Fibroblast of lung (primary cell): ENCODE data around the gene DIAPH1.

Experiments used
- CTCF ChIP-seq, 2 donors: IDR thresholded peaks in 1 of 2; conservative IDR thresholded peaks in 1 of 2; 1 replicate in 1 of 2; 2 replicates in 1 of 2; pipeline ENCODE4 v1.5.1; 2011 to 2012; ENCODE audit warnings: low read length in 2 of 2, control low read depth in 1 of 2, inconsistent platforms in 1 of 2, low read depth in 1 of 2, mild to moderate bottlenecking in 1 of 2
- EZH2 ChIP-seq: IDR thresholded peaks from 2 replicates; pipeline ENCODE4 v1.5.1; 2012; ENCODE audit warnings: low read length, control low read depth, mild to moderate bottlenecking; ENCODE audit errors: missing control alignments

- TF ChIP-seq CTCF (conservative IDR thresholded peaks at IDR 0.05 in 1 of 2, IDR thresholded peaks at IDR 0.05 in 1 of 2; ENCODE audit: low read depth in 1 of 2, low read length in 2 of 2) (no peak), EZH2 (no peak)
These were observed 13.1 kb downstream of the DIAPH1 start for GRCh38 chr5:141605523-141606277.
